ENCODE results near the gene COL4A6.

Gene COL4A6

GRCh38 chrX:108159028-108159670, 279.1 kb downstream of the COL4A6 start:
- no peaks in the 10 kb centered on the region for H3K9me3 ChIP-seq (ENCODE audit: control insufficient read depth, low read length)
- H3K9ac ChIP-seq (ENCODE audit: low read length): no peak overlapping the region
- no peaks in the 10 kb centered on the region for H3K27me3 ChIP-seq (ENCODE audit: control insufficient read depth, insufficient read depth, low read length)
- no peaks in the 10 kb centered on the region for H3K36me3 ChIP-seq (ENCODE audit: control insufficient read depth, insufficient read depth, low read length)
- no peak overlapping the region for H3K4me3 ChIP-seq (ENCODE audit: low read length)
- no peaks in the 10 kb centered on the region for H3K4me1 ChIP-seq (ENCODE audit: control insufficient read depth, insufficient read depth, low read length)

- H3K9me3 ChIP-seq (ENCODE audit: control insufficient read depth, low read length): no peaks in the 10 kb centered on the region
- H3K9ac ChIP-seq (ENCODE audit: low read length): no peak overlapping the region
- no peak overlapping the region for H3K4me3 ChIP-seq (ENCODE audit: low read length)
- H3K36me3 ChIP-seq (ENCODE audit: control insufficient read depth, insufficient read depth, low read length): no peaks in the 10 kb centered on the region
- H3K4me1 ChIP-seq (ENCODE audit: control insufficient read depth, insufficient read depth, low read length): no peaks in the 10 kb centered on the region
- no peaks in the 10 kb centered on the region for H3K27me3 ChIP-seq (ENCODE audit: control insufficient read depth, insufficient read depth, low read length)
Measured at GRCh38 chrX:108157628-108158027, 280.6 kb downstream of the COL4A6 start.

- Histone ChIP-seq H3K4me1 (ENCODE audit: control insufficient read depth, insufficient read depth, low read length) (no peaks in the 10 kb centered on the region), H3K27me3 (ENCODE audit: control insufficient read depth, insufficient read depth, low read length) (no peaks in the 10 kb centered on the region), H3K36me3 (ENCODE audit: control insufficient read depth, insufficient read depth, low read length) (no peaks in the 10 kb centered on the region), H3K9me3 (ENCODE audit: control insufficient read depth, low read length) (no peaks in the 10 kb centered on the region), H3K4me3 (ENCODE audit: low read length) (no peak overlapping the region), H3K9ac (ENCODE audit: low read length) (no peak overlapping the region)
Measured at GRCh38 chrX:108156934-108157466, 281.2 kb downstream of the COL4A6 start.

- Histone ChIP-seq H3K9me3 (ENCODE audit: control insufficient read depth, low read length) (no peaks in the 10 kb centered on the region), H3K36me3 (ENCODE audit: control insufficient read depth, insufficient read depth, low read length) (no peaks in the 10 kb centered on the region), H3K9ac (ENCODE audit: low read length) (no peak overlapping the region), H3K4me1 (ENCODE audit: control insufficient read depth, insufficient read depth, low read length) (no peaks in the 10 kb centered on the region), H3K4me3 (ENCODE audit: low read length) (no peak overlapping the region), H3K27me3 (ENCODE audit: control insufficient read depth, insufficient read depth, low read length) (no peaks in the 10 kb centered on the region)
Measured at GRCh38 chrX:108156082-108156481, 282.1 kb downstream of the COL4A6 start.

- no peak overlapping the region for H3K9ac ChIP-seq (ENCODE audit: low read length)
- no peaks in the 10 kb centered on the region for H3K27me3 ChIP-seq (ENCODE audit: control insufficient read depth, insufficient read depth, low read length)
- no peaks in the 10 kb centered on the region for H3K36me3 ChIP-seq (ENCODE audit: control insufficient read depth, insufficient read depth, low read length)
- no peak overlapping the region for H3K4me3 ChIP-seq (ENCODE audit: low read length)
- no peaks in the 10 kb centered on the region for H3K9me3 ChIP-seq (ENCODE audit: control insufficient read depth, low read length)
- H3K4me1 ChIP-seq (ENCODE audit: control insufficient read depth, insufficient read depth, low read length): no peaks in the 10 kb centered on the region
Measured at GRCh38 chrX:108148524-108148923, 289.7 kb downstream of the COL4A6 start.

- Histone ChIP-seq H3K27me3 (ENCODE audit: control insufficient read depth, insufficient read depth, low read length) (no peaks in the 10 kb centered on the region), H3K9ac (ENCODE audit: low read length) (no peak overlapping the region), H3K4me1 (ENCODE audit: control insufficient read depth, insufficient read depth, low read length) (no peaks in the 10 kb centered on the region), H3K4me3 (ENCODE audit: low read length) (no peak overlapping the region), H3K36me3 (ENCODE audit: control insufficient read depth, insufficient read depth, low read length) (no peaks in the 10 kb centered on the region), H3K9me3 (ENCODE audit: control insufficient read depth, low read length) (no peaks in the 10 kb centered on the region)
Measured at GRCh38 chrX:108138814-108139702, 299.2 kb downstream of the COL4A6 start.

- no peaks in the 10 kb centered on the region for H3K9me3 ChIP-seq (ENCODE audit: control insufficient read depth, low read length)
- H3K4me1 ChIP-seq (ENCODE audit: control insufficient read depth, insufficient read depth, low read length): peaks cover 7% of the 10 kb centered on the region
- H3K4me3 ChIP-seq (ENCODE audit: low read length): no peak overlapping the region
- H3K36me3 ChIP-seq (ENCODE audit: control insufficient read depth, insufficient read depth, low read length): no peaks in the 10 kb centered on the region
- H3K9ac ChIP-seq (ENCODE audit: low read length): no peak overlapping the region
- no peaks in the 10 kb centered on the region for H3K27me3 ChIP-seq (ENCODE audit: control insufficient read depth, insufficient read depth, low read length)
Measured at GRCh38 chrX:108134724-108135123, 303.5 kb downstream of the COL4A6 start.

- H3K4me3 ChIP-seq (ENCODE audit: low read length): no peak overlapping the region
- no peaks in the 10 kb centered on the region for H3K9me3 ChIP-seq (ENCODE audit: control insufficient read depth, low read length)
- no peaks in the 10 kb centered on the region for H3K27me3 ChIP-seq (ENCODE audit: control insufficient read depth, insufficient read depth, low read length)
- H3K36me3 ChIP-seq (ENCODE audit: control insufficient read depth, insufficient read depth, low read length): no peaks in the 10 kb centered on the region
- no peak overlapping the region for H3K9ac ChIP-seq (ENCODE audit: low read length)
- peaks cover 7% of the 10 kb centered on the region for H3K4me1 ChIP-seq (ENCODE audit: control insufficient read depth, insufficient read depth, low read length)
Measured at GRCh38 chrX:108132876-108133275, 305.3 kb downstream of the COL4A6 start.

GRCh38 chrX:108132034-108132433, 306.2 kb downstream of the COL4A6 start:
- H3K4me1 ChIP-seq (ENCODE audit: control insufficient read depth, insufficient read depth, low read length): peaks cover 7% of the 10 kb centered on the region
- H3K27me3 ChIP-seq (ENCODE audit: control insufficient read depth, insufficient read depth, low read length): no peaks in the 10 kb centered on the region
- no peaks in the 10 kb centered on the region for H3K9me3 ChIP-seq (ENCODE audit: control insufficient read depth, low read length)

GRCh38 chrX:108131471-108131870, 306.8 kb downstream of the COL4A6 start:
- Histone ChIP-seq H3K9me3 (ENCODE audit: control insufficient read depth, low read length) (no peaks in the 10 kb centered on the region), H3K9ac (ENCODE audit: low read length) (no peak overlapping the region), H3K4me3 (ENCODE audit: low read length) (no peak overlapping the region), H3K4me1 (ENCODE audit: control insufficient read depth, insufficient read depth, low read length) (peaks cover 7% of the 10 kb centered on the region), H3K36me3 (ENCODE audit: control insufficient read depth, insufficient read depth, low read length) (no peaks in the 10 kb centered on the region), H3K27me3 (ENCODE audit: control insufficient read depth, insufficient read depth, low read length) (no peaks in the 10 kb centered on the region)

More at GRCh38 chrX:108132034-108132433, 306.2 kb downstream of the COL4A6 start:
- Histone ChIP-seq H3K4me3 (ENCODE audit: low read length) (no peak overlapping the region), H3K36me3 (ENCODE audit: control insufficient read depth, insufficient read depth, low read length) (no peaks in the 10 kb centered on the region), H3K9ac (ENCODE audit: low read length) (no peak overlapping the region)

- Histone ChIP-seq H3K9me3 (ENCODE audit: control insufficient read depth, low read length) (no peaks in the 10 kb centered on the region), H3K9ac (ENCODE audit: low read length) (no peak overlapping the region), H3K4me1 (ENCODE audit: control insufficient read depth, insufficient read depth, low read length) (peaks cover 7% of the 10 kb centered on the region), H3K4me3 (ENCODE audit: low read length) (no peak overlapping the region), H3K27me3 (ENCODE audit: control insufficient read depth, insufficient read depth, low read length) (no peaks in the 10 kb centered on the region), H3K36me3 (ENCODE audit: control insufficient read depth, insufficient read depth, low read length) (no peaks in the 10 kb centered on the region)
Measured at GRCh38 chrX:108130889-108131288, 307.3 kb downstream of the COL4A6 start.

- no peak overlapping the region for H3K9ac ChIP-seq (ENCODE audit: low read length)
- H3K4me1 ChIP-seq (ENCODE audit: control insufficient read depth, insufficient read depth, low read length): peaks cover 7% of the 10 kb centered on the region
- H3K27me3 ChIP-seq (ENCODE audit: control insufficient read depth, insufficient read depth, low read length): no peaks in the 10 kb centered on the region
- H3K36me3 ChIP-seq (ENCODE audit: control insufficient read depth, insufficient read depth, low read length): no peaks in the 10 kb centered on the region
- no peaks in the 10 kb centered on the region for H3K9me3 ChIP-seq (ENCODE audit: control insufficient read depth, low read length)
- H3K4me3 ChIP-seq (ENCODE audit: low read length): no peak overlapping the region
Measured at GRCh38 chrX:108127152-108127551, 311.1 kb downstream of the COL4A6 start.
